ENCODE measurements around the gene ADAMTS18.

ADAMTS18 gene

GRCh38 chr16:77404775-77405174 is 30.1 kb downstream of the ADAMTS18 start:
- no peak for DNase-seq
- no peak for ATAC-seq (ENCODE audit: insufficient read depth, low read depth)
- Histone ChIP-seq H3K9me3 (ENCODE audit: insufficient read depth, low read length, severe bottlenecking) (no peaks in the 10 kb centered on the region), H3K4me3 (ENCODE audit: low read depth in 1 of 2, low read length in 2 of 2) (no peak overlapping the region), H3K4me2 (ENCODE audit: insufficient read depth, low read length) (no peak overlapping the region), H3K9ac (ENCODE audit: low read depth, low read length) (no peak overlapping the region), H3K36me3 (ENCODE audit: insufficient read depth, low read length) (no peaks in the 10 kb centered on the region), H3K27ac (ENCODE audit: low read length) (no peak overlapping the region), H4K20me1 (ENCODE audit: insufficient read depth, low read length) (no peaks in the 10 kb centered on the region), H3K4me1 (ENCODE audit: insufficient read depth, low read length) (no peaks in the 10 kb centered on the region), H3K79me2 (ENCODE audit: insufficient read depth, low read length) (no peaks in the 10 kb centered on the region), H3K27me3 (ENCODE audit: insufficient read depth, low read length, poor library complexity) (peaks cover 5% of the 10 kb centered on the region), H2AFZ (ENCODE audit: low read depth, low read length) (no peak overlapping the region)
- TF ChIP-seq CTCF (IDR thresholded peaks at IDR 0.05; ENCODE audit: borderline replicate concordance, extremely low read depth, low read length, poor library complexity, severe bottlenecking) (no peak), EZH2 (IDR thresholded peaks at IDR 0.05; ENCODE audit: borderline replicate concordance, low read depth, low read length, severe bottlenecking) (no peak)

DNA sequence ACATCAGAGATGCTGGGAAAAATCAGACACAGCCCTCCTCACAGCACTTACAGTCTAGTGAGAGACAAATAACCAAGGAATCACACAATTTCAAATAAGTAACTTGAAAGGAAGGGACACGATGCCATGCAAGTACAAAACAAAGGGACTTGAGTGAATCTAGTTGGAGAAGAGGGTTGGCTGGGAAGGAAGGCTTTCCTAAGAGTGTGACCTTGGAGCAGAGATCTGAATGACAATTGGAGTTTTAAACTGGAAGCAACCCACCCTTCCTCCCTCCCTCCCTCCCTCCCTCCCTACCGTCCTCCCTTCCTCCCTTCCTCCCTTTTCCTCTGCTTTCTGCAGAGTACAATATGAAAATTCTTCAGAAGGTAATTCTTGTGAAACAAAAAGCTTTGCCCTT is 31.1 kb downstream of the ADAMTS18 start:
- Histone ChIP-seq H3K79me2 (ENCODE audit: insufficient read depth, low read length) (no peaks in the 10 kb centered on the region), H3K27me3 (ENCODE audit: insufficient read depth, low read length, poor library complexity) (peaks cover 5% of the 10 kb centered on the region), H4K20me1 (ENCODE audit: insufficient read depth, low read length) (no peaks in the 10 kb centered on the region), H3K4me1 (ENCODE audit: insufficient read depth, low read length) (no peaks in the 10 kb centered on the region), H3K27ac (ENCODE audit: low read length) (no peak overlapping the region), H3K4me3 (ENCODE audit: low read depth in 1 of 2, low read length in 2 of 2) (no peak overlapping the region), H3K4me2 (ENCODE audit: insufficient read depth, low read length) (no peak overlapping the region), H3K9me3 (ENCODE audit: insufficient read depth, low read length, severe bottlenecking) (no peaks in the 10 kb centered on the region), H2AFZ (ENCODE audit: low read depth, low read length) (no peak overlapping the region), H3K36me3 (ENCODE audit: insufficient read depth, low read length) (no peaks in the 10 kb centered on the region), H3K9ac (ENCODE audit: low read depth, low read length) (no peak overlapping the region)
- ATAC-seq (ENCODE audit: insufficient read depth, low read depth) (no peak), DNase-seq (no peak)
- TF ChIP-seq CTCF (IDR thresholded peaks at IDR 0.05; ENCODE audit: borderline replicate concordance, extremely low read depth, low read length, poor library complexity, severe bottlenecking) (no peak), EZH2 (IDR thresholded peaks at IDR 0.05; ENCODE audit: borderline replicate concordance, low read depth, low read length, severe bottlenecking) (no peak)

- Histone ChIP-seq H3K4me2 (ENCODE audit: insufficient read depth, low read length) (no peak overlapping the region), H3K9me3 (ENCODE audit: insufficient read depth, low read length, severe bottlenecking) (no peaks in the 10 kb centered on the region), H3K36me3 (ENCODE audit: insufficient read depth, low read length) (no peaks in the 10 kb centered on the region), H3K27ac (ENCODE audit: low read length) (no peak overlapping the region), H2AFZ (ENCODE audit: low read depth, low read length) (no peak overlapping the region), H3K9ac (ENCODE audit: low read depth, low read length) (no peak overlapping the region), H3K79me2 (ENCODE audit: insufficient read depth, low read length) (no peaks in the 10 kb centered on the region), H3K4me1 (ENCODE audit: insufficient read depth, low read length) (no peaks in the 10 kb centered on the region), H3K4me3 (ENCODE audit: low read depth in 1 of 2, low read length in 2 of 2) (no peak overlapping the region), H4K20me1 (ENCODE audit: insufficient read depth, low read length) (no peaks in the 10 kb centered on the region), H3K27me3 (ENCODE audit: insufficient read depth, low read length, poor library complexity) (peaks cover 5% of the 10 kb centered on the region)
- no peak for TF ChIP-seq EZH2 (IDR thresholded peaks at IDR 0.05; ENCODE audit: borderline replicate concordance, low read depth, low read length, severe bottlenecking)
- TF ChIP-seq CTCF (IDR thresholded peaks at IDR 0.05; ENCODE audit: borderline replicate concordance, extremely low read depth, low read length, poor library complexity, severe bottlenecking) = no peak
- no peak for ATAC-seq (ENCODE audit: insufficient read depth, low read depth)
- no peak for DNase-seq
Observed at GRCh38 chr16:77402672-77403071, 32.2 kb downstream of the ADAMTS18 start.

DNA sequence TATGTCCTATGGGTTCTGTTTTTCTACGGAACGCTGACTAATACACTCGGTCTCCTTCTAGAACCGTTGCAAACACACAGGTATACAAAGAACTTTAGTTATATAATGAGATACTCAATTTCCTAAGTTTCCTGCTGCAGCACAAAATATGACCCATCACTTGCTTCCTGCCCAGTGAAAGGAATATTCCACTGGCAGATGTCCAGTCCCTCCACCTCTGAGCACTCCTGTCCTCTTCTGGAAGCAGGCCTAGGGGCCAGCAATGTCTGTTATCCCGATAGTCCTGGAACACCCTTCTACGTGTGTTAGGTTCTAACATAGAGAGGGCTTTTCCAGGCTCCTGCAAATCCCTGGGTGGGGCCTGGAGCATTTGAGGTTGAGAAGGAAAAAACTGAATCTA is 32.7 kb downstream of the ADAMTS18 start:
- no peaks in the 10 kb centered on the region for H3K9me3 ChIP-seq (ENCODE audit: insufficient read depth, low read length, severe bottlenecking)
- H3K4me3 ChIP-seq (ENCODE audit: low read depth in 1 of 2, low read length in 2 of 2) = no peak overlapping the region
- H4K20me1 ChIP-seq (ENCODE audit: insufficient read depth, low read length) = no peaks in the 10 kb centered on the region
- DNase-seq = no peak
- H2AFZ ChIP-seq (ENCODE audit: low read depth, low read length) = no peak overlapping the region
- ATAC-seq (ENCODE audit: insufficient read depth, low read depth) = no peak
- TF ChIP-seq CTCF (IDR thresholded peaks at IDR 0.05; ENCODE audit: borderline replicate concordance, extremely low read depth, low read length, poor library complexity, severe bottlenecking) (no peak), EZH2 (IDR thresholded peaks at IDR 0.05; ENCODE audit: borderline replicate concordance, low read depth, low read length, severe bottlenecking) (no peak)
- H3K27me3 ChIP-seq (ENCODE audit: insufficient read depth, low read length, poor library complexity) = peaks cover 5% of the 10 kb centered on the region
- no peaks in the 10 kb centered on the region for H3K4me1 ChIP-seq (ENCODE audit: insufficient read depth, low read length)
- H3K27ac ChIP-seq (ENCODE audit: low read length) = no peak overlapping the region
- no peaks in the 10 kb centered on the region for H3K79me2 ChIP-seq (ENCODE audit: insufficient read depth, low read length)
- no peak overlapping the region for H3K4me2 ChIP-seq (ENCODE audit: insufficient read depth, low read length)
- no peak overlapping the region for H3K9ac ChIP-seq (ENCODE audit: low read depth, low read length)
- no peaks in the 10 kb centered on the region for H3K36me3 ChIP-seq (ENCODE audit: insufficient read depth, low read length)

Data from DND-41 (cell line).